ENCODE results near the gene KIFC1. TPM values are rescaled to one million over a fixed set of nuclear protein-coding genes. Genes with fewer than 3 reads are reported as not detected.

The KIFC1 gene
- total RNA-seq, 1 experiment from 2014 or later = 73.8 TPM

GRCh38 chr6:33413241-33414120 is 21.9 kb downstream of the KIFC1 start:
- no peak overlapping the region for H2BK15ac ChIP-seq (ENCODE audit: low read depth, low read length)
- peak overlapping the region in 2 of 3 experiments; percentile 10 to 58; a peak in 4 of 7 replicates for H3K27ac Mint-ChIP-seq
- no peak overlapping the region for H2BK20ac ChIP-seq (ENCODE audit: low read depth, low read length, poor library complexity, severe bottlenecking)
- H2AFZ ChIP-seq (ENCODE audit: low read length) = no peak overlapping the region
- no peak overlapping the region for H2BK5ac ChIP-seq (ENCODE audit: insufficient read length, low read length)
- H2BK12ac ChIP-seq (ENCODE audit: insufficient read length, low read depth, low read length) = no peak overlapping the region
- H3T11ph ChIP-seq (ENCODE audit: low read length) = no peak overlapping the region
- no peak overlapping the region for H4K8ac ChIP-seq (replicated peaks; ENCODE audit: insufficient read length, low read depth, low read length)
- no peaks in the 10 kb centered on the region for H3K4me1 ChIP-seq (ENCODE audit: insufficient read depth, low read length)
- H3K4me3 Mint-ChIP-seq = peak overlapping the region; percentile 61 to 76; a peak in 3 of 5 replicates
- H4K5ac ChIP-seq (ENCODE audit: insufficient read length, low read depth, low read length) = no peak overlapping the region
- no peaks in the 10 kb centered on the region for H4K20me1 ChIP-seq (ENCODE audit: control insufficient read depth, insufficient read depth, insufficient read length)
- H3K79me1 ChIP-seq (ENCODE audit: insufficient read depth, low read depth, low read length, poor library complexity, severe bottlenecking) = no peaks in the 10 kb centered on the region
- H3K4ac ChIP-seq (ENCODE audit: low read depth, low read length) = no peak overlapping the region
- H3K56ac ChIP-seq (ENCODE audit: insufficient read length, low read depth, low read length) = no peak overlapping the region
- H3K4me1 Mint-ChIP-seq = peaks cover 38 to 54% of the 10 kb centered on the region in 2 experiments
- H4K91ac ChIP-seq (ENCODE audit: insufficient read length, low read depth, low read length) = no peak overlapping the region
- no peak overlapping the region for H3K9ac ChIP-seq (ENCODE audit: extremely low read depth, insufficient read length, low read length)
- no peak for DNase-seq
- peaks cover 10% of the 10 kb centered on the region; the same call in 1 of the 2 replicates for H3K79me2 ChIP-seq (ENCODE audit: insufficient read depth, low read length)
- no peak for TF ChIP-seq CTCF (conservative IDR thresholded peaks at IDR 0.05)
- H2AK5ac ChIP-seq (ENCODE audit: insufficient read length, low read length) = no peak overlapping the region
- peaks cover 23% of the 10 kb centered on the region for H3K23me2 ChIP-seq (ENCODE audit: insufficient read length, low read depth, low read length, poor library complexity, severe bottlenecking)
- H2BK120ac ChIP-seq (ENCODE audit: low read depth, low read length, poor library complexity, severe bottlenecking) = no peak overlapping the region
- no peak overlapping the region for H3K23ac ChIP-seq (ENCODE audit: insufficient read length, low read depth, low read length)
- H3K9me3 Mint-ChIP-seq = no peaks in the 10 kb centered on the region
- no peak overlapping the region for H3K18ac ChIP-seq (ENCODE audit: insufficient read length, low read depth, low read length)
- H3K27me3 ChIP-seq (ENCODE audit: insufficient read depth, low read length) = no peaks in the 10 kb centered on the region
- H3K27me3 Mint-ChIP-seq (ENCODE audit: low read depth) = peaks cover 1% of the 10 kb centered on the region
- H3K27ac ChIP-seq (ENCODE audit: insufficient read length, low read depth, low read length) = no peak overlapping the region
- no peaks in the 10 kb centered on the region for H3K9me3 ChIP-seq (ENCODE audit: control insufficient read depth, low read depth, low read length)
- no peak overlapping the region for H3K4me2 ChIP-seq (ENCODE audit: insufficient read depth, insufficient read length, low read length)
- no CpG with 5 or more reads among the region's 14 CpGs for WGBS (ENCODE audit: extremely low coverage, insufficient read length, low lambda C conversion rate)
- no peak overlapping the region for H3K14ac ChIP-seq (ENCODE audit: insufficient read depth, low read length)
- peaks cover 30 to 59% (median 54%) of the 10 kb centered on the region in 3 experiments for H3K36me3 Mint-ChIP-seq (ENCODE audit: insufficient read depth in 1 of 3, low read depth in 3 of 3)
